Measurements from ENCODE around the gene HID1. TPM values are rescaled to one million over a fixed set of nuclear protein-coding genes. Genes with fewer than 3 reads are reported as not detected.

HID1 gene
- total RNA-seq, 1 experiment from 2014 or later, result 43.8 TPM

GRCh38 chr17:74903671-74904070 lies 68.9 kb downstream of the HID1 start (continued):
- TF ChIP-seq ZBTB33 (IDR thresholded peaks at IDR 0.05; ENCODE audit: extremely low read depth, insufficient replicate concordance, low read length), result no peak
- no peak for TF ChIP-seq FOSL1 (IDR thresholded peaks at IDR 0.05; ENCODE audit: low read depth)

DNA sequence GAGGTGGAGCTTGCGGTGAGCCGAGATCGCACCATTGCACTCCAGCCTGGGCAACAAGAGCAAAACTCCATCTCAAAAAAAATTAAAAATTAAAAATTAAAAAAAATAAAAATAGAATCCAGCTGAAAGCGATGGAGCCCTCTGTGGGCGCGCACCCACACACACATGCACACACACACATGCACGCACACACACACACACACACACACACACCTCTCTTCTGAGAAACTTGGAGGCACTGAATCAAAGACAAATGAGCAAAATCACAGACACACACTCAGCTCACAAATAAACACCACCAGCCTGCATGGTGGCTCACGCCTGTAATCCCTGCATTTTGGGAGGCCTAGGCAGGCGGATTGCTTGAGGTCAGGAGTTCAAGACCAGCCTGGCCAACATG lies 69.5 kb downstream of the HID1 start:
- ATAC-seq (no peak), DNase-seq (ENCODE audit: low read depth, low spot score) (no peak)
- H3K9me2 ChIP-seq (ENCODE audit: insufficient read depth), result no peaks in the 10 kb centered on the region
- peaks cover 3 to 26% of the 10 kb centered on the region in 2 experiments for H3K4me1 ChIP-seq (ENCODE audit: control insufficient read depth in 1 of 2, insufficient read depth in 2 of 2, low read length in 2 of 2)
- no TSS peak for BruUV-seq (replicated peaks)
- CTCF ChIA-PET, result no interaction called here
- POLR2A ChIA-PET, result no interaction called here
- no peaks in the 10 kb centered on the region for H4K20me1 ChIP-seq (ENCODE audit: insufficient read depth)
- H2AFZ ChIP-seq (ENCODE audit: low read depth, low read length, poor library complexity, severe bottlenecking), result no peak overlapping the region
- intact Hi-C loops (cut with micrococcal nuclease), result no loop called here
- no peak overlapping the region for H3K4me2 ChIP-seq (ENCODE audit: low read length)
- no peak overlapping the region for H3K4me3 ChIP-seq (replicated peaks in 1 of 2; ENCODE audit: low read depth in 1 of 2, low read length in 2 of 2)
- H3K9me3 ChIP-seq (ENCODE audit: control insufficient read depth in 1 of 2, insufficient read depth in 1 of 2, low read depth in 1 of 2, low read length in 2 of 2), result no peaks in the 10 kb centered on the region
- no peak for TF ChIP-seq SRF (IDR thresholded peaks at IDR 0.05; ENCODE audit: low read depth)
- TF ChIP-seq, protein P1, sequence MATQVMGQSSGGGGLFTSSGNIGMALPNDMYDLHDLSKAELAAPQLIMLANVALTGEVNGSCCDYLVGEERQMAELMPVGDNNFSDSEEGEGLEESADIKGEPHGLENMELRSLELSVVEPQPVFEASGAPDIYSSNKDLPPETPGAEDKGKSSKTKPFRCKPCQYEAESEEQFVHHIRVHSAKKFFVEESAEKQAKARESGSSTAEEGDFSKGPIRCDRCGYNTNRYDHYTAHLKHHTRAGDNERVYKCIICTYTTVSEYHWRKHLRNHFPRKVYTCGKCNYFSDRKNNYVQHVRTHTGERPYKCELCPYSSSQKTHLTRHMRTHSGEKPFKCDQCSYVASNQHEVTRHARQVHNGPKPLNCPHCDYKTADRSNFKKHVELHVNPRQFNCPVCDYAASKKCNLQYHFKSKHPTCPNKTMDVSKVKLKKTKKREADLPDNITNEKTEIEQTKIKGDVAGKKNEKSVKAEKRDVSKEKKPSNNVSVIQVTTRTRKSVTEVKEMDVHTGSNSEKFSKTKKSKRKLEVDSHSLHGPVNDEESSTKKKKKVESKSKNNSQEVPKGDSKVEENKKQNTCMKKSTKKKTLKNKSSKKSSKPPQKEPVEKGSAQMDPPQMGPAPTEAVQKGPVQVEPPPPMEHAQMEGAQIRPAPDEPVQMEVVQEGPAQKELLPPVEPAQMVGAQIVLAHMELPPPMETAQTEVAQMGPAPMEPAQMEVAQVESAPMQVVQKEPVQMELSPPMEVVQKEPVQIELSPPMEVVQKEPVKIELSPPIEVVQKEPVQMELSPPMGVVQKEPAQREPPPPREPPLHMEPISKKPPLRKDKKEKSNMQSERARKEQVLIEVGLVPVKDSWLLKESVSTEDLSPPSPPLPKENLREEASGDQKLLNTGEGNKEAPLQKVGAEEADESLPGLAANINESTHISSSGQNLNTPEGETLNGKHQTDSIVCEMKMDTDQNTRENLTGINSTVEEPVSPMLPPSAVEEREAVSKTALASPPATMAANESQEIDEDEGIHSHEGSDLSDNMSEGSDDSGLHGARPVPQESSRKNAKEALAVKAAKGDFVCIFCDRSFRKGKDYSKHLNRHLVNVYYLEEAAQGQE (IDR thresholded peaks at IDR 0.05; ENCODE audit: low read depth), result no peak
- no peak for TF ChIP-seq YY1 (IDR thresholded peaks at IDR 0.05; ENCODE audit: extremely low read depth, insufficient replicate concordance, low read depth, low read length)
- RAD21 ChIA-PET (ENCODE audit: low non-redundant PET in 1 of 2, low total read pairs in 2 of 2, uncharacterized antibody in 2 of 2, unreplicated experiment in 2 of 2), result no interaction called here
- no peaks in the 10 kb centered on the region for H3K27me3 ChIP-seq (ENCODE audit: insufficient read depth, low read length)
- no peak overlapping the region for H3K9ac ChIP-seq (ENCODE audit: low read length)
- no peaks in the 10 kb centered on the region for H3K36me3 ChIP-seq (ENCODE audit: control insufficient read depth in 1 of 2, insufficient read depth in 2 of 2, low read length in 2 of 2)
- H3K27ac ChIP-seq (ENCODE audit: low read depth, low read length), result no peak overlapping the region
- no peaks in the 10 kb centered on the region for H3K79me2 ChIP-seq (ENCODE audit: insufficient read depth, low read length)
